K562 (cell line): ENCODE measurements around the gene NUP160. TPM values are rescaled to one million over a fixed set of nuclear protein-coding genes. Genes with fewer than 3 reads are reported as not detected.
A peak's percentile ranks its signal among the peaks of the same experiment; 100 is the strongest.

ENCODE experiments used
- ATAC-seq: fragments of 200-7000 bp; cut with Tn5 transposase; 3 replicates; pipeline ENCODE4 v1.9.1; 2020; ENCODE audit warnings: moderate library complexity
- BruUV-seq: library from RNA; stranded (reverse); fragments of 400-500 nt; replicated peaks from 2 replicates; lab custom pipeline; 2021; lab: Mats Ljungman, UMichigan
- CTCF ChIA-PET: fragments of 300-600 bp; formaldehyde crosslinking; extraction: SDS; loops from one replicate; lab custom pipeline; 2021; ENCODE audit warnings: low intra/inter-chr PET ratio; lab: Yijun Ruan, JAX
- POLR2A ChIA-PET: fragments of 300-600, 350-650 bp; sonication (Branson Sonifier 250); formaldehyde crosslinking; extraction: SDS; loops from one replicate; lab custom pipeline; 2021; ENCODE audit warnings: antibody characterized with exemption, inconsistent platforms; lab: Yijun Ruan, JAX
- DNase-seq, 4 experiments: peaks; one replicate each; pipeline versions ENCODE4 v3.0.0 to v3.0.0-alpha.2; 2011 to 2018; ENCODE audit warnings: low spot score in 3 of 4, mixed read lengths in 3 of 4; ENCODE audit errors: extremely low read depth in 1 of 4
- FAIRE-seq: peaks from 2 replicates; lab custom pipeline; 2011; peaks lifted over from hg19 to GRCh38; lab: Jason Lieb, UNC
- H2AFZ ChIP-seq: 2 replicates; pipeline ENCODE4 v1.6.0; 2011; ENCODE audit warnings: low read depth, low read length, control low read depth, inconsistent platforms
- H3K27ac ChIP-seq: fragments of 200-600 bp; 3 replicates; pipeline ENCODE4 v1.8.0; 2011; ENCODE audit warnings: low read depth, mild to moderate bottlenecking, control low read depth, inconsistent platforms, low read length, moderate library complexity, mixed read lengths; ENCODE audit errors: extremely low read depth
- H3K27me3 ChIP-seq, 2 experiments: fragments of 300-600 bp in 1 of 2; 2 replicates in 1 of 2; 3 replicates in 1 of 2; pipeline versions ENCODE4 v1.6.0 to v1.8.0; 2011; ENCODE audit warnings: inconsistent platforms in 2 of 2, low read length in 2 of 2, mild to moderate bottlenecking in 1 of 2, mixed read lengths in 1 of 2, moderate library complexity in 1 of 2; ENCODE audit not compliant: control insufficient read depth in 2 of 2, insufficient read depth in 2 of 2
- H3K36me3 ChIP-seq: fragments of 300-600 bp; 3 replicates; pipeline ENCODE4 v1.8.0; 2011; ENCODE audit warnings: mild to moderate bottlenecking, low read length, inconsistent platforms; ENCODE audit not compliant: control insufficient read depth, insufficient read depth
- H3K4me1 ChIP-seq, 2 experiments: fragments of 200-600 bp in 1 of 2; replicated peaks in 1 of 2; 2 replicates in 1 of 2; 3 replicates in 1 of 2; pipeline versions ENCODE4 v1.5.1 to v1.8.0; 2011; ENCODE audit warnings: inconsistent platforms in 2 of 2, low read length in 2 of 2, mild to moderate bottlenecking in 1 of 2, mixed read lengths in 1 of 2, moderate library complexity in 1 of 2; ENCODE audit not compliant: control insufficient read depth in 2 of 2, insufficient read depth in 2 of 2
- H3K4me2 ChIP-seq: 2 replicates; pipeline ENCODE4 v1.6.1; 2011; ENCODE audit warnings: low read length, control low read depth, inconsistent platforms, mixed read lengths; ENCODE audit not compliant: insufficient read depth
- H3K4me3 ChIP-seq: fragments of 200-600 bp; sonication (generic), shearing (Covaris generic); 2 replicates; pipeline ENCODE4 v1.5.1; 2016; ENCODE audit warnings: control low read depth, inconsistent platforms
- H3K79me2 ChIP-seq: fragments of 200-600 bp; 3 replicates; pipeline ENCODE4 v1.8.0; 2011; ENCODE audit warnings: low read length, inconsistent platforms; ENCODE audit not compliant: control insufficient read depth, insufficient read depth
- H3K9ac ChIP-seq, 2 experiments: 2 replicates each; pipeline versions ENCODE4 v1.6.0 to v1.6.1; 2011; ENCODE audit warnings: low read depth in 2 of 2, low read length in 2 of 2, control low read depth in 1 of 2, inconsistent platforms in 1 of 2, mild to moderate bottlenecking in 1 of 2, mixed read lengths in 1 of 2; ENCODE audit not compliant: insufficient read depth in 1 of 2
- H3K9me1 ChIP-seq: one replicate; pipeline ENCODE4 v1.6.0; 2011; ENCODE audit warnings: inconsistent platforms, mild to moderate bottlenecking, low read length, moderate library complexity; ENCODE audit not compliant: control insufficient read depth, insufficient read depth
- H3K9me3 ChIP-seq: replicated peaks from 2 replicates; pipeline ENCODE4 v1.5.1; 2011; ENCODE audit warnings: low read depth, low read length, inconsistent platforms; ENCODE audit not compliant: control insufficient read depth, insufficient read depth
- H4K20me1 ChIP-seq: replicated peaks from 2 replicates; pipeline ENCODE4 v1.6.1; 2011; ENCODE audit warnings: low read length, inconsistent platforms, mixed read lengths; ENCODE audit not compliant: control insufficient read depth, insufficient read depth
- HDAC2 ChIP-seq: fragments of 450-650 bp; IDR thresholded peaks from 2 replicates; pipeline ENCODE4 v1.6.1; 2016; ENCODE audit warnings: mild to moderate bottlenecking
- POLR2B ChIP-seq: fragments of 450-650 bp; IDR thresholded peaks from 2 replicates; pipeline ENCODE4 v1.6.1; 2018; ENCODE audit warnings: low read depth; ENCODE audit not compliant: partially characterized antibody
- PREB ChIP-seq: sonication (generic); formaldehyde crosslinking; IDR thresholded peaks from 2 replicates; pipeline ENCODE4 v1.8.1; 2023; ENCODE audit warnings: mild to moderate bottlenecking, missing genetic modification reagents
- RAD51 ChIP-seq: fragments of 450-650 bp; IDR thresholded peaks from 2 replicates; pipeline ENCODE4 v1.7.1; 2016; ENCODE audit warnings: low read depth, mild to moderate bottlenecking, borderline replicate concordance
- RBM25 ChIP-seq: fragments of 200-400 bp; formaldehyde crosslinking; IDR thresholded peaks from 2 replicates; pipeline ENCODE4 v1.6.1; 2018; ENCODE audit warnings: low read length, low read depth, moderate library complexity; ENCODE audit not compliant: severe bottlenecking
- TGIF2 ChIP-seq: sonication (generic); formaldehyde crosslinking; IDR thresholded peaks from 2 replicates; pipeline ENCODE4 v1.8.1; 2022; ENCODE audit warnings: mild to moderate bottlenecking, missing genetic modification reagents, moderate library complexity
- TRIM24 ChIP-seq, 2 experiments: fragments of 450-650 bp; IDR thresholded peaks; 2 replicates each; pipeline ENCODE4 v1.6.1; 2016
- WGBS: fragments of 100-300 bp; shearing (Covaris generic); methylation state at CpG from one replicate; pipeline ENCODE4 v1.1.6; 2016; ENCODE audit warnings: low coverage, mixed read lengths; ENCODE audit not compliant: insufficient coverage; ENCODE audit errors: missing lambda C conversion rate; 5-methylcytosine and 5-hydroxymethylcytosine counted together
- in situ Hi-C: fragments of 300-500 bp; cut with MboI; formaldehyde crosslinking; loops from 4 replicates; pipeline ENCODE4 v1.15.0; 2018; ENCODE audit warnings: inconsistent platforms, mixed read lengths
- intact Hi-C: fragments of 100-400 bp; cut with micrococcal nuclease; formaldehyde crosslinking; loops from 2 replicates; pipeline ENCODE4 v1.14.2; 2022
- polyA plus RNA-seq, 8 experiments: library from polyadenylated mRNA; depleted of rRNA in 4 of 8; stranded (reverse) in 5 of 8; unstranded in 3 of 8; fragments of >200 nt; fragmentation: Nextera tagmentation in 2 of 8; fragmentation: Illumina TruSeq in 1 of 8; extraction: Ambion mirVana in 2 of 8; extraction: Trizol in 1 of 8; gene quantifications; 2 replicates each; pipeline versions ENCODE4 v1.2.1 to v1.2.3, GENCODE V29; 2011 to 2014; ENCODE audit warnings: inconsistent platforms in 1 of 8, missing spikeins in 1 of 8
- total RNA-seq, 7 experiments: library from RNA; depleted of rRNA in 6 of 7; stranded (reverse); fragments of >200 nt in 6 of 7; fragmentation: Illumina TruSeq in 2 of 7; extraction: Trizol in 2 of 7; gene quantifications; 2 replicates each; pipeline versions ENCODE4 v1.2.1 to v1.2.3, GENCODE V29; 2011 to 2021; ENCODE audit warnings: low replicate concordance in 1 of 7
- TF ChIP-seq, protein P1 (sequence below): fragments of 250-450 bp; sonication (Bioruptor Pico); IDR thresholded peaks from 2 replicates; pipeline ENCODE4 v1.4.0; 2020; ENCODE audit warnings: borderline replicate concordance

NUP160 gene
- total and polyA plus RNA-seq, 9 of the 15 experiments (the other 6 are each of a cell fraction or from before 2014, with no cell fraction given), result 41.5 to 112 (median 65.0) TPM

- H3K9ac ChIP-seq, result no peak overlapping the region
- H3K36me3 ChIP-seq, result no peaks in the 10 kb centered on the region
- H3K79me2 ChIP-seq, result no peaks in the 10 kb centered on the region
- no peak overlapping the region for H3K27ac ChIP-seq
- TF ChIP-seq, protein P1, sequence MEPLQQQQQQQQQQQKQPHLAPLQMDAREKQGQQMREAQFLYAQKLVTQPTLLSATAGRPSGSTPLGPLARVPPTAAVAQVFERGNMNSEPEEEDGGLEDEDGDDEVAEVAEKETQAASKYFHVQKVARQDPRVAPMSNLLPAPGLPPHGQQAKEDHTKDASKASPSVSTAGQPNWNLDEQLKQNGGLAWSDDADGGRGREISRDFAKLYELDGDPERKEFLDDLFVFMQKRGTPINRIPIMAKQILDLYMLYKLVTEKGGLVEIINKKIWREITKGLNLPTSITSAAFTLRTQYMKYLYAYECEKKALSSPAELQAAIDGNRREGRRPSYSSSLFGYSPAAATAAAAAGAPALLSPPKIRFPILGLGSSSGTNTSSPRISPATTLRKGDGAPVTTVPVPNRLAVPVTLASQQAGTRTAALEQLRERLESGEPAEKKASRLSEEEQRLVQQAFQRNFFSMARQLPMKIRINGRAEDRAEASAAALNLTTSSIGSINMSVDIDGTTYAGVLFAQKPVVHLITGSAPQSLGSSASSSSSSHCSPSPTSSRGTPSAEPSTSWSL (CRISPR knock-in tag), result no peak
- peak; percentile 17 for TF ChIP-seq RBM25
- H2AFZ ChIP-seq, result no peak overlapping the region
- no peak for ATAC-seq
- peaks cover 0 to 4% of the 10 kb centered on the region in 2 experiments; a peak in 1 of 5 replicates for H3K27me3 ChIP-seq
- no TSS peak for BruUV-seq
- H3K9me3 ChIP-seq, result no peaks in the 10 kb centered on the region
- 39% methylated on average over 3 of the region's 3 CpGs for WGBS
- no peak overlapping the region for H3K4me3 ChIP-seq
- no peaks in the 10 kb centered on the region for H3K4me1 ChIP-seq
- DNase-seq, result no peak
- H3K4me2 ChIP-seq, result no peak overlapping the region
- no peaks in the 10 kb centered on the region for H3K9me1 ChIP-seq
- no peaks in the 10 kb centered on the region for H4K20me1 ChIP-seq
- intact Hi-C loops, result no loop called here
- CTCF ChIA-PET, result no interaction called here
- POLR2A ChIA-PET, result no interaction called here
- FAIRE-seq, result no peak
- in situ Hi-C loops, result no loop called here
Measured at GRCh38 chr11:47891886-47892285, 43.7 kb upstream of the NUP160 start.

DNA sequence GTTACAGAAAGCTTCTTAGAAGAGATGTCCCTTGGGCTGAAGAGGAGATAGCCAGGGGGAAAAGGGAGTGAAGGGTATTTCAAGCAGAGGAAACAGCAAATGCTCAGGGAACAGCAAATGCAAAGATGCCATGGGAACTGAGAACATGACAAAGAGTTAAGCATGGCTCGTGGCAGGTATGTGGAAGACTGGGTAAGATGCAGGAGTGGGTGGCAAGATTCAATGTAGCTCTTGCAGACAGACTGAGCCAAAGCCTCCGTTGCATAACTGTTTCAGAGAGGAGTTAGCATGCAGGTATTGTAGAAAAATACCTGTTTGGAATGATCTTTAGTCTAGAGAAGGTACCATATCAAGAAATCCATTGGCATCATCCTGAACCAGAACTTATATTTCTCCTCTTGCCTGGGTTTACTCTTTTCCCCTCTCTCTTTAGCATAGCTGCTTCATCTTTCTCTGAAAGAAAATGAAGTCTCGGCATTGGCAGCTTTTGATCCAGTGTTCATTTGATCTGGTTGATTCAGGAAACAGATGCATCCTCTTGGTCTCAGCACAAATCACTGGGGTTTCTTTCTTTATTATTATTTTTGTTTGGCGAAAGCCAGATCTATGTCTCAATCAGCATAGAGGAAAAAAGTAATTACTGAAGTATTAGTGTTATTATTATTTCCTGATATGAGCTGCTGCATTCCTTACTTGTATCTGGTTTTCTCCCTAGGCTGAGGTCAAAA, 41.7 kb upstream of the NUP160 start:
- no peak for TF ChIP-seq PREB
- TF ChIP-seq TGIF2 (CRISPR knock-in tag), result no peak
- no peak for TF ChIP-seq HDAC2
- no peak for TF ChIP-seq TRIM24 (IDR thresholded peaks at IDR 0.05)
- no peak for TF ChIP-seq RAD51
- no peak for TF ChIP-seq POLR2B
- TF ChIP-seq, all 486 proteins: peak for 0
- ChIA-PET POLR2A (no interaction called here), CTCF (no interaction called here)
- no TSS peak for BruUV-seq
- Histone ChIP-seq H4K20me1 (no peaks in the 10 kb centered on the region), H3K27me3 (peaks cover 0 to 4% of the 10 kb centered on the region in 2 experiments; a peak in 1 of 5 replicates), H3K79me2 (no peaks in the 10 kb centered on the region), H3K27ac (no peak overlapping the region), H3K36me3 (no peaks in the 10 kb centered on the region), H3K9me3 (no peaks in the 10 kb centered on the region), H3K9ac (no peak overlapping the region), H3K4me3 (no peak overlapping the region), H3K4me1 (no peaks in the 10 kb centered on the region), H3K4me2 (no peak overlapping the region), H3K9me1 (no peaks in the 10 kb centered on the region), H2AFZ (no peak overlapping the region)
- intact Hi-C loops, result no loop called here
- FAIRE-seq (no peak), DNase-seq (no peak), ATAC-seq (no peak)
- in situ Hi-C loops, result no loop called here
- 7% methylated on average over 4 of the region's 4 CpGs for WGBS
